ENCODE data around the gene TECPR2.

- TF ChIP-seq CTCF (optimal IDR thresholded peaks at IDR 0.05 in 1 of 3, IDR thresholded peaks at IDR 0.05 in 1 of 3, conservative IDR thresholded peaks at IDR 0.05 in 1 of 3; ENCODE audit: extremely low read depth in 1 of 3, insufficient read depth in 2 of 3, low read length in 3 of 3) (no peak), EZH2 (IDR thresholded peaks at IDR 0.05; ENCODE audit: low read length) (no peak)
These were observed 32.1 kb downstream of the TECPR2 start for GRCh38 chr14:102394717-102395375.
